Activated CD8-positive, alpha-beta memory T cell treated with anti-CD3 and anti-CD28 coated beads, Interleukin-2, amount 50 U/mL, for 4 hours (primary cell): ENCODE measurements around the gene AHCTF1.

Source experiments
- DNase-seq: peaks from one replicate; pipeline ENCODE4 v3.0.0-alpha.2; 2020

Gene AHCTF1

DNA sequence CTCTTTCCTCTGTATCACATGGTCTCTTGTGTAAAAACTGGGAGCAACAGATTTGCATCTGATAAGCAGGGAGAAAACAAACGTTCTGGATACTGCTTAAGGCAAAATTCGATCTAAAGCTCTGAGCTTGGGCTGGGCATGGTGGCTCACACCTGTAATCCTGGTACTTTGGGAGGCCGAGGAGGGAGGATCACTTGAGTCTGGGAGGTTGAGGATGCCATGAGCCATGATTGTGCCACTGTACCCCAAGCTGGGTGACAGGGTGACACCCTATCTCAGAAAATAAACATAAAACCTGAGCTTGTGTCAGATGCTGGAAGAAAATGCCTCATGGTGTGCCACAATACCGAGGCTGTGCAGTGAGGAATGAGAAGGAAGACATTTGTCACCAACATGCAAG is 133.6 kb downstream of the AHCTF1 start:
- no peak for DNase-seq

DNA sequence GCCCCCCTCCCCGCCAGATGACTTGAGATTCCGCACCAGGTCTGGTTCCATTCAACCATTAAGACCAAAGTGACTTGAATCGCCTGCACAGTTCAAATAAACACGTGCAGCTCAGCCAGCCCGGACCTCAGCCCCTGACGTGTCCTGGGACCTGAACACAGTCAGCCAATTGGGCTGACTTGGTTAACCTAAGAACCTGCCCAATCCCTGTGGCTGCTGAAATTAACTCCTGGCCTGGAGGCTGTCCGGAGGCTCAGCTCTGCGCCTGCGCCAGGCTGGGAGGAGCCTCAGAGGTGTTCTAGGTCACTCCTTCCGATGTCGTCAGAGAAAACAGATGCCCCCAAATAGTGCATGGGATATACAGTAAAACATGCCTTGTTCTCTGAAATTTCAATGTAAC is 134.2 kb downstream of the AHCTF1 start:
- DNase-seq = no peak

GRCh38 chr1:246797157-246797556 is 134.6 kb downstream of the AHCTF1 start:
- no peak for DNase-seq

DNA sequence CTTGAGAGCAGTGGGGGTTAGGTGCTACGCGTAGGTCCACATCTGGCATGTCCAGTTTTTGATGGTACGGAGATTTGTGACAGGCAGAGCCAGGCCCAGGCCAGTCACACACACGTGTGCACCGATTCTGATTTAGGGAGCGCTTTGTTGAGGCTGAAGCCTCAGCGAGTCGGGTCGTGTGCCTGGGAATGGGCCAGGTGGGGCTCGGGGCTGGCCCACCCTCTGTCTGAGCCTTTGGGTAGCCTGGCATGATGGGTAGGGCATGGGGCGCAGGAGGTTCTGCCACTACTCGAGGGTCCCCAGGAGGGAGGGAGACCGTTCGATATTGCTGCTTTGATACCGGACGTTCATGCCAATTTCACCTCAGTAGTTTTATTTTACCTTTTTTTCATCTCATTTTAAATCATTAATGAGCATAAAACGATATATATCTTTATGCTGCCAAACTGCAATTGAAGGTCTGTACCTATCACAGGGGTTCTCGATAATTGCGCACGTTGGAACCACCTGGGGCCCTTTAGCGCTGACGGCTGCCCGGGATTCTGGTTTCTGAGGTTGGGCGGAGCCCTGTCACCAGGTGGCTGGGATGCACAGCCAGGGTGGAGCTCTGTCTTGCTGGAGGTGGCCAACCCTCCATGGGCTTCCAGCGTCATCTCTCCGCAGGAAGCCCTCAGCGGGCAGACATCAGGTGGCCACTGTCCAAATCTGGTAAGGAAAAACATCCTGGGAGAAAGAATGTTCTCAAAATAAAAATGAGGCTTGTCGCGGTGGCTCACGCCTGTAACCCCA is 135.6 kb downstream of the AHCTF1 start:
- no peak for DNase-seq

- no peak for DNase-seq
These were observed 136.7 kb downstream of the AHCTF1 start for GRCh38 chr1:246794828-246795671.

- no peak for DNase-seq
These were observed 137.5 kb downstream of the AHCTF1 start for GRCh38 chr1:246794048-246794827.

- no peak for DNase-seq
These were observed 138.3 kb downstream of the AHCTF1 start for GRCh38 chr1:246793356-246793896.

DNA sequence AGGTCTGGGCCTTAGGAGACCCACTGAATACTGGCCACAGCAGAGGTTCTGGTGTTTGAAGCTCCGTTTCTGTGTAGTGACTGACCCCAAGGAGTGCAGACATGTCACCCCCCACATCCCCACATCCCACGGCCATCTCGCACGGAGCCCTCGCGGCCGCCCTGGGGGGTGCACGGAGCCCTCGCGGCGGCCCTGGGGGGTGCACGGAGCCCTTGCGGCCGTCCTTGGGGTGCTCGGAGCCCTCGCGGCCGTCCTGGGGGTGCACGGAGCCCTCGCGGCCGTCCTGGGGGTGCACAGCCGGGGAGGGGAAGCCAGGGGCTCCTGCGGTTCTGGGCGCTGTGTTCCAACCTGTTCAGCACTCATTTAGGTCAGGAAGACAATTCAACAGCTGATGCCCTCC is 139.1 kb downstream of the AHCTF1 start:
- no peak for DNase-seq

DNA sequence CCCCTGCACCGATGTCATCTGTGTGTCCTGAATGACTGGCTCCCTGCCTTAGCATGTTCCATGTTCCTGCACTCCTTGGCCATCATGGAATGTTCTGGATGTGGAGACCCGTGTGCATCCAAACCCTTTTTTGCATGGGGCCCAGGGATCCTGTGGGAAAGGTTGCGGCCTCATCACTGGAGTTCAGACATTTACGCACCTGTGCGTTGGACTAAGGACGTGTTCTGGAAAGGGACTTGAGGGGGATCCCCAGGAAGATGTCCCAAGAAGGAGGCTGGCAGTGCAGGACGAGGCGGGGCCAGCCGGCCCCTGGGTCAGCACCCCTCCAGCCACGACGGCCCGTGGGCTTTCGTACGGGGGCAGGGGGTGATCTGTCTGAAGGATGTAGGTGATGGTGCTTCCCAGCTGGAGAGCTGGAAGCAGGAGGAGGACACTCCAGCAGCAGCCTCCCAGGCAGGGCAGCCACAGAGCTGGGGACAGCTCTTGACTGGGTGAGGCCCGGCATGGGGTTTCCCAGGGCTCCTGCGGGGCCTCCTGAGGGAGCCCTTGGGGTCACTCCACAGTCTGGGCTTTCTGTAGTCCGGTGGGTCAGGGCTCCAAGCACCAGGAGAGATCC is 140.3 kb downstream of the AHCTF1 start:
- DNase-seq = no peak

GRCh38 chr1:246790833-246791232 is 140.9 kb downstream of the AHCTF1 start:
- DNase-seq = no peak

DNA sequence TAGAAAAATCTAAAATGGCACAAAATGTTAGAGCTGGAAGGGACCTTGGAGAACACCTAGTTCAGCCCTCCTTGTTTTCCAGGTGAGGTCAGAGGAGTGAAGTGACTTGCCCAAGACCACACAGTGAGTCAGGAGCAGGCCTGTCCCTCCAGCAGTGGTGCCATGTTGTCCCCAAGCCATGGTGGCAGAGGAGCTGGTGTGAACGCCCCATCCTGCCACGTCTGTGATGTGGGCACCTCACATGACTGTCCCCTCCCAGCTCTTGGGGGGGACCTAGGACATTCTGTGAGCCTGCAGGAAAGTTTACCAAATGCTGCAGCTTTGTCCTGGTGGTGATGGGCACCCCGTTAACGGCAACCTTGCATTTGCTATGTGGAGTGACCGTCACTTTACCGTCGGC is 141.4 kb downstream of the AHCTF1 start:
- no peak for DNase-seq

DNA sequence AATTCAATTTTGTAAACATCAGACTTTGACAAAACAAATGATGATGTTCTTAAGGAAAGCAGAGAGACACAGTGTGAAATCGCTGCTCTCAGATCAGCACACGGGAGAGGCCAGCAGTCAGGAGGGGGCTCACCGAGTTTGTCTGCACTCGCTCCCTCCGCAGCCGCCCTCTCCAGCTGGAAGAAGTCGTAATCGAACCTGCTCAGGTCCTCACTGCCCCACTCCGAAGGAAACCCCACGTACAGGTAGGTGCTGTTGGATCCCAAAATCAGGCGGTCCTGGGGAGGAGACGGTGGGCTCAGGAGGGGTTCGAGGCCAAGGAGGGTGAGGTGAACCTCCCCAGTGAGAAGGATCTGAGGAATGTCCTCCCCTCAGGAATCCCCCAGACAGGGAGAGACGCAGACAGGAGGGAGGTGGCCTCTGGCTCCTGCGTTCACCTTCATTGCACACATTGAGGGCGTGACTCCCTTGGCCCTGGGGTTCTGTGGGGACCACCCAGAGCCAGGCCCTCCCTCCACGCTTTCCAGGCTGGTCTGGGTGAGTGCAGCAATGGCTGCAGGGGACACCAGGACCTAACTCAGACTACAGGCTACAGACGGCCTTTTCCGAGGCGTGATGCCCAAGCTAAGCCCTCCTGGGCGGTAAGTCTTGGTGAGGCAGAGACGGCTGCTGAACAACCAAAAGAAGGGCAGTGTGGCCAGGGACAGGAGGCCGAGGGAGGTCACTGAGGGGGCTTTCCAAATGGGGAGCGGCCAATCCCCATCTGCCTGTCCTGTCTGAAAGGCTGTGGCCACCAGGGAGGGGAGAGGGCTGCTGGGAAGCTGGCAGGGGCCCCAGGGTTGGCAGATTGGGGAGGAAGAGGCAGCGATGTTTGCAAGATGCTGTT is 142.1 kb downstream of the AHCTF1 start:
- no peak for DNase-seq
